ENCODE measurements around the gene MCTP1. TPM values are rescaled to one million over a fixed set of nuclear protein-coding genes. Genes with fewer than 3 reads are reported as not detected.

Gene MCTP1
- total RNA-seq, 4 donors from 2014 or later = 5.7 to 33.5 (median 17.4) TPM

GRCh38 chr5:94870511-94871183 lies 414.2 kb downstream of the MCTP1 start:
- no peak overlapping the region for H3K4me3 ChIP-seq (replicated peaks in 1 of 3)
- DNase-seq = no peak
- no peaks in the 10 kb centered on the region for H3K36me3 ChIP-seq
- intact Hi-C loops (cut with DNase I) = no loop called here
- TF ChIP-seq POLR2A (IDR thresholded peaks at IDR 0.05) (no peak), CTCF (IDR thresholded peaks at IDR 0.05) (no peak)
- no peaks in the 10 kb centered on the region for H3K4me1 ChIP-seq
- WGBS, 2 donors = 78 to 81% methylated on average over 13 of the region's 13 CpGs
- no peaks in the 10 kb centered on the region for H3K9me3 ChIP-seq
- no peak overlapping the region for H3K27ac ChIP-seq
- H3K27me3 ChIP-seq = no peaks in the 10 kb centered on the region

- no peak overlapping the region for H3K4me3 ChIP-seq (replicated peaks in 1 of 3)
- H3K4me1 ChIP-seq = no peaks in the 10 kb centered on the region
- H3K9me3 ChIP-seq = no peaks in the 10 kb centered on the region
- H3K27me3 ChIP-seq = no peaks in the 10 kb centered on the region
- TF ChIP-seq POLR2A (IDR thresholded peaks at IDR 0.05) = no peak
- TF ChIP-seq CTCF (IDR thresholded peaks at IDR 0.05) = no peak
- DNase-seq = no peak
- H3K36me3 ChIP-seq = no peaks in the 10 kb centered on the region
- no peak overlapping the region for H3K27ac ChIP-seq
- WGBS, 2 donors = 91 to 95% methylated on average over 4 of the region's 4 CpGs
- intact Hi-C loops (cut with DNase I) = no loop called here
Measured at GRCh38 chr5:94869921-94870320, 415.0 kb downstream of the MCTP1 start.

GRCh38 chr5:94863951-94864350 lies 420.9 kb downstream of the MCTP1 start:
- 72 to 76% methylated on average over 3 of the region's 3 CpGs for WGBS, 2 donors

GRCh38 chr5:94857111-94857510 lies 427.8 kb downstream of the MCTP1 start:
- Histone ChIP-seq H3K9me3 (no peaks in the 10 kb centered on the region), H3K4me1 (no peaks in the 10 kb centered on the region), H3K27me3 (no peaks in the 10 kb centered on the region), H3K4me3 (replicated peaks in 1 of 3) (no peak overlapping the region), H3K36me3 (no peaks in the 10 kb centered on the region), H3K27ac (no peak overlapping the region)
- DNase-seq = no peak
- TF ChIP-seq POLR2A (IDR thresholded peaks at IDR 0.05) = no peak
- TF ChIP-seq CTCF (IDR thresholded peaks at IDR 0.05) = no peak
- WGBS, 2 donors = 17 to 19% methylated on average over 2 of the region's 2 CpGs
- intact Hi-C loops (cut with DNase I) = no loop called here

More at GRCh38 chr5:94863951-94864350, 420.9 kb downstream of the MCTP1 start:
- intact Hi-C loops (cut with DNase I) = no loop called here
- no peak for DNase-seq
- Histone ChIP-seq H3K27ac (no peak overlapping the region), H3K4me1 (no peaks in the 10 kb centered on the region), H3K27me3 (no peaks in the 10 kb centered on the region), H3K36me3 (no peaks in the 10 kb centered on the region), H3K4me3 (replicated peaks in 1 of 3) (no peak overlapping the region), H3K9me3 (no peaks in the 10 kb centered on the region)
- TF ChIP-seq POLR2A (IDR thresholded peaks at IDR 0.05) (no peak), CTCF (IDR thresholded peaks at IDR 0.05) (no peak)

GRCh38 chr5:94856257-94856800 lies 428.6 kb downstream of the MCTP1 start:
- DNase-seq = no peak
- Histone ChIP-seq H3K4me1 (no peaks in the 10 kb centered on the region), H3K9me3 (no peaks in the 10 kb centered on the region), H3K27me3 (no peaks in the 10 kb centered on the region), H3K36me3 (no peaks in the 10 kb centered on the region), H3K27ac (no peak overlapping the region), H3K4me3 (replicated peaks in 1 of 3) (no peak overlapping the region)
- TF ChIP-seq POLR2A (IDR thresholded peaks at IDR 0.05) (no peak), CTCF (IDR thresholded peaks at IDR 0.05) (no peak)
- WGBS, 2 donors = 84 to 89% methylated on average over 3 of the region's 3 CpGs
- intact Hi-C loops (cut with DNase I) = no loop called here
